Fibroblast of peridontal ligament (primary cell): ENCODE measurements around the gene RGS6.

Experiments used
- DNase-seq: peaks from one replicate; pipeline ENCODE4 v3.0.0-alpha.2; 2010; ENCODE audit errors: extremely low read depth

Gene RGS6

GRCh38 chr14:71943695-71944018 lies 11.4 kb downstream of the RGS6 start:
- DNase-seq, result no peak

DNA sequence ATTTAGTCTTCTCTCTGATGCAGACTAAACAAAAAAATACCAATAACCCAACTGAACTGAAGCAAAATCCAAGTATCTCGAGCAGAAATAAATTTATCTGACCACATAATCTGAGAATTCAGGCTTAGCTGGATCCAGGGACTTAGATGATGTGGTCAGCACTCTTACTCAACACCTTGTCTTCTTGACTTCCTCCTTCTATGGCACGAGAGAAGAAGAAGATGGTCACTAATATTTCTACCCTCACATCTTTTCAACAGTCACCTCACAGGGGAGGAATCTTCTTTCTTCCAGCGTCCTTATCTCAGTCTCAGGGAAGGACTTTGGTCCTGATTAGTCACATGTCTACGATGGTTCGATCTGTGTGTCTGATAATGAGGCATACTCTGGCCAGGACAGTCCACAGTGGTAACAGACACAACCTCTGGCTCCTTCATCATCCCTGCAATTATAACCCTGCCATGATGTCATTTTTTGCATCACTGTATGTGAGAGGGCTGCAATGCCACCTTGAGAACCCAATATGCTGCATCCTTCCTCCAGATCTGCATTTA lies 15.8 kb downstream of the RGS6 start:
- DNase-seq, result no peak

DNA sequence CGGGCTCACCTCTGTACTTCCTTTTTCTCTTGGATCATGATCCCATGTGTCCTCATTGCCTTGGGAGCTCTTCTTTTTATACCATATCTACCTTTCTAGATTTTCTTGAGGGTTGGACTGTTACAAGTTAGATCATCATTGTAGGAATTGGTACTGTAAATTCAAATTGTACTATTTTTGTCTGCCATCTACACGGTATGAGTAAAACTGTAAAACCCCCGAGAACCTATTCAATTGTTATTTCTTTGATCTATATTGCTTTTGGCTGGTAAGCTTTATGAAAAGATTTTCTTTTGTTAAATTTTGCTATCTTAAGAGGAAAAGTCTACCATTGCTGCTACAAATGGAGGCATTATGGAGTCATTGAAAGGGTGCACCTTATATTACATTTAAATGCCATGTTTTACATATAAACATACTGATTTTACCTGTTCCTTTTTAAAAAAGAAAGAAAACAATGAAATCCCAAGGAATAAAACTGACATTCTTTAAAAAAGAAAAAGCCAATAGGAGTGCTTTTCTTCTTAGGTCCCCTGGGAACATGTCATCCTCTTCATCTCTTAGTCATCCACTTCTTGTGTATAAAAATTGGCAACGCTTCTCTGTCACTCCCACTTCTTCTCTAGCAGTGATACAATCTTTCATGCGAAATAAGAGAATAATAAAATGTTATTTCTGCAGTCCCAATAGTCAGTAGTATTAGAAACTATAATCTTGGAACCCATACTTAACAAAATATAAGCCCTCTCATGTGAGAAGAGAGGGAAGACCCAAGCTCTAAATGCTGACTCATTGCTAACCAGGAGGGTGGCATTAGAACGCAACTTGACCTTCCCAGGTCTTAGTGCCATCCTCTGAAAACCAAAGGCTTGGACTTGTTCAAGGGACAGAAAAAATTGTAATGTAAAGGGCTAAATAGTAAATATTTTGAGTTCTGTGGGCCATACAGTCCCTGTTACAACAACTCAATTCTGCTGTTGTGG lies 20.4 kb downstream of the RGS6 start:
- no peak for DNase-seq

GRCh38 chr14:71956920-71957563 lies 24.8 kb downstream of the RGS6 start:
- no peak for DNase-seq

GRCh38 chr14:71959055-71959454 lies 26.8 kb downstream of the RGS6 start:
- no peak for DNase-seq

- DNase-seq, result no peak
These were observed 28.5 kb downstream of the RGS6 start for GRCh38 chr14:71960494-71961353.

DNA sequence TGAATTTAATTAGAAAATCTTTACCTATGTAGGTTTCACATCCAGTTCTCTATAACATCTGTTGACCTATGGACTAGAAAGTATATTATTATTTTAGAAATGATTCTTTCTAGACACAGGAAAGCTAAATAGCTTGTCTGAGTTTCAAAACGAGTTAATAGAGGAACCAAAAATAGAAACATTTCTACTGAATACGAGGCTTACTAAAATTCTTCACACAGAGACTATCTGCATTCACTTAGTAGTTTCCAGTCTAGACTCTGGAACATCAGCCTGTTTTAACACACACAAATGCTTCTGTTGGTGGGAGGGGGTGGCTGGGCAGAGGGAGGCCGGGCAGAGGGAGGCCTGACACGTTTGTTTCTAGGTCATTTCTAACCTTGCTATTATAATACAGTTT lies 29.7 kb downstream of the RGS6 start:
- DNase-seq, result no peak

GRCh38 chr14:71964716-71965115 lies 32.5 kb downstream of the RGS6 start:
- no peak for DNase-seq

GRCh38 chr14:71966528-71966927 lies 34.3 kb downstream of the RGS6 start:
- DNase-seq, result no peak

- DNase-seq, result no peak
These were observed 35.5 kb downstream of the RGS6 start for GRCh38 chr14:71967704-71968103.

DNA sequence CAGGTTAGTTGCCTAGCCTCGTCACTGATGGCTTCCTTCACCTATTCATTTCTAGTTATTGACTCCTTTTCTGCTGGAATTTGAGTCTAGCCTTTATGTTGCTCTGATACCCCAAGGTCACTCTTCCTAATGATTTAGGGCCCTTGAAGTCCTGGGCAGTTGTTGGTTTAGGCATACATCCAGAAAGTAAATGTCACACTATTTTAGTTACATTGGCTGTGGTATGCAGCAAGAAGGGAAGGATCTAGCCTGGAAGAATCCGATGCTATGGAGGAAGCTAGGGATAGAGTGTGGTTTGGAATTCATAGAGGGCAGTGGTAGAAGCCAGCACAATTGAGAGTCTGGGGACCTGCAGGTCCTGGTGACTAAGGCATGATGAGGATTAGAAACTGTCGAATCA lies 38.0 kb downstream of the RGS6 start:
- DNase-seq, result no peak

GRCh38 chr14:71985538-71986189 lies 53.4 kb downstream of the RGS6 start:
- DNase-seq, result no peak

DNA sequence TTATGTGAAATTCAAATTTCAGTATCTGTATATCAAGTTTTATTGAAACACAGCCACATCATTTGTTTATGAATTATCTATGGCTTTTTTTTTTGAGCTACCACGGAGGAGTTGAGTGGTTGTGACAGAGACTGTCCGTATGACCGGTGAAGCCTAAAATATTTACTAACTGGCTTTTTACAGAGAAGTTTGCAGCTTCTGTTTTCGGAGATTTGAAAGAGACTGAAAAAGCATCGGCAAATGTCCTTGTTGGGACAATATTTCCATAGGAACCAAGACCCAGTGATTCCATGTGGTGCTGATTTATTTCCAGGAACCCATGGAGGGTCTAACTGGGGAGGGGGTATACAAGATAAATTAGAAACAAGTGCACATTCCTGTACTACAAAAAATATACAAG lies 56.2 kb downstream of the RGS6 start:
- no peak for DNase-seq

DNA sequence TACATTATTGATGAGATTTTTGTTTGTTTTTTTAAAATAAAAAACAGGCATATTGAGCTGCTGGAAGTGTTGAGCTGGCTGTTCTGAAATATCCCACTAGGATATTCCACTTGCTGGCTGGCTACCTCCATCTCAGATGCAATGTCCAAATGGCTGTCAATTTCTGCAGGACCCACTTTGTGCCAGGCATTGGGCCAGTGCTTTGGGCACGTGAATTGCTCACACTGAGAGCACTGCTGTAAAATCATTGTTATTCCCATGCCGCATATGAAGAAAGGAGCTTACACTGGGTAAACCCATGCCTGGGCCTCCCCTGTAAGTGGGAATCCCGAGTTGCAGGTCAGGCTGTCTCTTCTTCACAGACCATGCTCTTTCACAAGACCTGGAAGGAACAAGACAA lies 56.7 kb downstream of the RGS6 start:
- DNase-seq, result no peak

DNA sequence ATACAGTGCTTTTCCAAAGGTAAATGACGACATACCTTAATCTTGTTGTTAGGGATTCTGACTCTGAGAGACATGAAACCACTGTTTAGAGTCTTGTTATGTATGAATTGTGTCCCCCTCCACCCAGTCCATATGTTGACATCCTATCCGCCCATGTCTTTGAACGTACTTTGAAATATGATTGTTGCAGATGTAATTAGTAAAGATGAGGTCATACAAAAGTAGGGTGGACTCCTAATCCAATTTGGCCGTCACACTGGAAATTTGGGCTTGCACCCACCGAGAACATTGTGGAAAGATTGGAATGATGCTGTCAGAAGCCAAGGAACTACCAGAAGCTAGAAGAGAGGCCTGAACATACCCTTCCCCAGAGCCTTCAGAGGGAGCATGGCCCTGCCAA lies 62.2 kb downstream of the RGS6 start:
- DNase-seq, result no peak

DNA sequence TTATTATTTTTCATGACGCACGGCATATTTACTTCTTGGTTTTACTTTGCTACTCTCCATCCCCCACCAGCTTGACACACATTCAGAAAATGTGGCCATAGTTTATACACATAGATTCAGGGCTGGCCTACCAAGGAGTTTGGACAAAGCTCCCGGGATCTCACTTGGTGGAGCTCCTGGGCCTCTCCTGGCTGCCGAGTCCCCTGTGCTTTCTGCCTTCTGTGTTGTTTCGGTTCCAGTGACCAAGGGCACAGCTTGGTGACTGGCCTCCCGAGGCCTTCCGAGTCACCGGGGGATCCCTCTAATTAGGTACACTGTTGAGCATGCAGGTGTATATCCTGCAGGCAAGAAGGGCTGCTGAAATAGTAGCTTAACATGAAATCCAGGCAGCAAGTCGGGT lies 63.5 kb downstream of the RGS6 start:
- DNase-seq, result no peak

DNA sequence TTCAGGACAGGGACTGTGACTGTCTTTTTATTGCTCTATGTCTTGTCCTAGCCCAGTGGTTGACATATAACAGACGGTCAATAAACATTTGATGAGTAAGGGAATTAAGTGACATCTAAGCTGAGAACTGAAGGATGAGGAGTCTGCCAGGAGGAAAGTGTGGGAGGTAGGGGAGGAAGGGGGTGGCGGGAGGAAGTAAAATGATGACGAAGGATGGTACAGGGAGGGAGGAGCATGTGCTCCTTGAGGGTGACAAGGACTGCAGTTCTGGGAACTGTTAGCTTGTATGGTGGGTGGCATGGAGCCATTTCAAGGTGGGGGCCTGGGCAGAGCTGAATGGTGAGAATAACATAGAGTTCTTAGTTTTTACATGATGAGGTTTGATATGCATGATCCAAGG lies 64.4 kb downstream of the RGS6 start:
- no peak for DNase-seq

DNA sequence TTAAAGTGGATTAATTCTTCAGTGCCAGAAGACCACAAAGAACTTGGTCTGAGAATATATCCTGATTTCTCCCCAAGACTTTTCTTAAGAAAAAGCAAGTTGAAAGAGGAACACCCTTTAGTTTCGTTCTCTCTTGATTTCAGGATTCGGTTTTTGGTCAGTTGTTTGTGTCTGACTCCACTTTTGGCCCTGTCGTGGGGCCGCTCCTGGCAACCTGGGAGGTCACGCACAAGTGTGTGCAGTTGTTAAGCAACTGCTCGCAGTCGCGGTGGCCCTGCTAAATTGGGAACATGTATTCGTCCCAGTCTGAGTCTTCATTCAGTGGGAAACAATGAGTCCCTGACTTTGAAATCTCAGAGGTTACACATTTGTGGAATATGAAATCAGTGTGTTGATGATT lies 68.7 kb downstream of the RGS6 start:
- DNase-seq, result no peak

GRCh38 chr14:72002731-72003130 lies 70.5 kb downstream of the RGS6 start:
- DNase-seq, result no peak

- no peak for DNase-seq
These were observed 76.4 kb downstream of the RGS6 start for GRCh38 chr14:72008666-72009065.

DNA sequence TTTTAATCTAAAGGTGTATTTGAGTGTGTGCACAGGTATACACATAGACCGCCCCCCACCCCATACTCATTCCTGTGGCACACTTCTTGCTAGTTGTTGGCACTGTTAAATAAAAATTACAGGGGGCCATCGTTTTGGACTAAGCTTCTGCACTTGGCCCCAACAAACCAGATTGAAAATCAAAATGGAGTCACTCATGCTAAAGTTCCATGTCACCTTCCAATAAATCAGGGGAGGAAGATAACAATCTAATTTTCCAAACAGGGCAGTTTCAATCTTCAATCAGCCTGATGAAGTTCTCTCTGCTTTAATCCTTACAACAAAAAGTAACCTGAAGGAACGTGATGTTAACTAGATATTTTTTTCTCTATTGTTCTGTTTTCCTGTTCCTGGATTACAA lies 78.2 kb downstream of the RGS6 start:
- no peak for DNase-seq
